ENCODE results near the gene LRRN3.

DNA sequence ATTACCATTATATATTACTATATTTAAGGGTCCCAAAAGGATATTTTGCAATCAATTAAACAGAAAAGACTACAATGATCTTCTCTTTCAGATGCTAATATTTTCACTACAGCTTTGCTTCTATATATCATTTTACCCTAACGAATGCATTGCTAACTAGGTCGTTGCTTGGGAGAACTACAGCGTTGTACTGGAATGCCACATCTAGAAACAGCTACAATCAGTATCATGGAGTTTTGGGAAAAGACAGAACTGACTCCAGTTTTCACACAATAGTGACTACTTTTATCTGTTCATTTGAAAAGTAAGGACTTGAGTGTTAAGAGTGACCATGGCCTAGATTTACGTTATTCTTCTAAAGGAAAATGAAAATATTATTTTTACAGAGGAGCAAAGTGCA, 38.5 kb downstream of the LRRN3 start:
- TF ChIP-seq, protein P1, sequence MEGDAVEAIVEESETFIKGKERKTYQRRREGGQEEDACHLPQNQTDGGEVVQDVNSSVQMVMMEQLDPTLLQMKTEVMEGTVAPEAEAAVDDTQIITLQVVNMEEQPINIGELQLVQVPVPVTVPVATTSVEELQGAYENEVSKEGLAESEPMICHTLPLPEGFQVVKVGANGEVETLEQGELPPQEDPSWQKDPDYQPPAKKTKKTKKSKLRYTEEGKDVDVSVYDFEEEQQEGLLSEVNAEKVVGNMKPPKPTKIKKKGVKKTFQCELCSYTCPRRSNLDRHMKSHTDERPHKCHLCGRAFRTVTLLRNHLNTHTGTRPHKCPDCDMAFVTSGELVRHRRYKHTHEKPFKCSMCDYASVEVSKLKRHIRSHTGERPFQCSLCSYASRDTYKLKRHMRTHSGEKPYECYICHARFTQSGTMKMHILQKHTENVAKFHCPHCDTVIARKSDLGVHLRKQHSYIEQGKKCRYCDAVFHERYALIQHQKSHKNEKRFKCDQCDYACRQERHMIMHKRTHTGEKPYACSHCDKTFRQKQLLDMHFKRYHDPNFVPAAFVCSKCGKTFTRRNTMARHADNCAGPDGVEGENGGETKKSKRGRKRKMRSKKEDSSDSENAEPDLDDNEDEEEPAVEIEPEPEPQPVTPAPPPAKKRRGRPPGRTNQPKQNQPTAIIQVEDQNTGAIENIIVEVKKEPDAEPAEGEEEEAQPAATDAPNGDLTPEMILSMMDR (IDR thresholded peaks at IDR 0.05) = no peak
- TF ChIP-seq RAD21 (IDR thresholded peaks at IDR 0.05; ENCODE audit: low read length) (no peak), FOXJ3 (CRISPR knock-in tag; IDR thresholded peaks at IDR 0.05) (no peak), SMC3 (IDR thresholded peaks at IDR 0.05; ENCODE audit: low read depth, low read length) (no peak), EP300 (IDR thresholded peaks at IDR 0.05; ENCODE audit: borderline replicate concordance in 1 of 2, low read depth in 1 of 2, low read length in 1 of 2) (no peak), NFIC (IDR thresholded peaks at IDR 0.05; ENCODE audit: borderline replicate concordance) (no peak)
- TF ChIP-seq, protein P2, sequence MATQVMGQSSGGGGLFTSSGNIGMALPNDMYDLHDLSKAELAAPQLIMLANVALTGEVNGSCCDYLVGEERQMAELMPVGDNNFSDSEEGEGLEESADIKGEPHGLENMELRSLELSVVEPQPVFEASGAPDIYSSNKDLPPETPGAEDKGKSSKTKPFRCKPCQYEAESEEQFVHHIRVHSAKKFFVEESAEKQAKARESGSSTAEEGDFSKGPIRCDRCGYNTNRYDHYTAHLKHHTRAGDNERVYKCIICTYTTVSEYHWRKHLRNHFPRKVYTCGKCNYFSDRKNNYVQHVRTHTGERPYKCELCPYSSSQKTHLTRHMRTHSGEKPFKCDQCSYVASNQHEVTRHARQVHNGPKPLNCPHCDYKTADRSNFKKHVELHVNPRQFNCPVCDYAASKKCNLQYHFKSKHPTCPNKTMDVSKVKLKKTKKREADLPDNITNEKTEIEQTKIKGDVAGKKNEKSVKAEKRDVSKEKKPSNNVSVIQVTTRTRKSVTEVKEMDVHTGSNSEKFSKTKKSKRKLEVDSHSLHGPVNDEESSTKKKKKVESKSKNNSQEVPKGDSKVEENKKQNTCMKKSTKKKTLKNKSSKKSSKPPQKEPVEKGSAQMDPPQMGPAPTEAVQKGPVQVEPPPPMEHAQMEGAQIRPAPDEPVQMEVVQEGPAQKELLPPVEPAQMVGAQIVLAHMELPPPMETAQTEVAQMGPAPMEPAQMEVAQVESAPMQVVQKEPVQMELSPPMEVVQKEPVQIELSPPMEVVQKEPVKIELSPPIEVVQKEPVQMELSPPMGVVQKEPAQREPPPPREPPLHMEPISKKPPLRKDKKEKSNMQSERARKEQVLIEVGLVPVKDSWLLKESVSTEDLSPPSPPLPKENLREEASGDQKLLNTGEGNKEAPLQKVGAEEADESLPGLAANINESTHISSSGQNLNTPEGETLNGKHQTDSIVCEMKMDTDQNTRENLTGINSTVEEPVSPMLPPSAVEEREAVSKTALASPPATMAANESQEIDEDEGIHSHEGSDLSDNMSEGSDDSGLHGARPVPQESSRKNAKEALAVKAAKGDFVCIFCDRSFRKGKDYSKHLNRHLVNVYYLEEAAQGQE (IDR thresholded peaks at IDR 0.05; ENCODE audit: low read depth, low read length) = no peak
- TF ChIP-seq, protein P3, sequence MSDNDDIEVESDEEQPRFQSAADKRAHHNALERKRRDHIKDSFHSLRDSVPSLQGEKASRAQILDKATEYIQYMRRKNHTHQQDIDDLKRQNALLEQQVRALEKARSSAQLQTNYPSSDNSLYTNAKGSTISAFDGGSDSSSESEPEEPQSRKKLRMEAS (IDR thresholded peaks at IDR 0.05; ENCODE audit: low read depth) = no peak

All from SK-N-SH (cell line).